IMR-90 (cell line): ENCODE data around the gene PAPLN. TPM values are rescaled to one million over a fixed set of nuclear protein-coding genes. Genes with fewer than 3 reads are reported as not detected.

Source experiments
- ATAC-seq: fragments of 200-7000 bp; cut with Tn5 transposase; 2 replicates; pipeline ENCODE4 v1.9.1; 2020; ENCODE audit warnings: low read depth, mild to moderate bottlenecking, moderate library complexity
- BruUV-seq: library from RNA; stranded (reverse); fragments of 400-500 nt; replicated peaks from 2 replicates; lab custom pipeline; 2021; lab: Mats Ljungman, UMichigan
- CTCF ChIA-PET: fragments of 300-600 bp; formaldehyde crosslinking; extraction: SDS; loops from one replicate; lab custom pipeline; 2021; ENCODE audit warnings: antibody characterized with exemption; lab: Yijun Ruan, JAX
- POLR2A ChIA-PET: fragments of 300-600 bp; sonication (Branson Sonifier 250); formaldehyde crosslinking; loops from one replicate; lab custom pipeline; 2022; ENCODE audit warnings: antibody characterized with exemption; ENCODE audit not compliant: unreplicated experiment; lab: Charles Lee
- DNase-seq: peaks from one replicate; pipeline ENCODE4 v3.0.0; 2013
- H2AFZ ChIP-seq: replicated peaks from 2 replicates; pipeline ENCODE3; 2013; ENCODE audit warnings: low read length, mild to moderate bottlenecking; ENCODE audit not compliant: poor library complexity
- H2AK5ac ChIP-seq: 2 replicates; pipeline ENCODE4 v1.6.1; 2013; ENCODE audit warnings: low read depth, low read length, inconsistent platforms
- H2AK9ac ChIP-seq: replicated peaks from 2 replicates; pipeline ENCODE3; 2013; ENCODE audit warnings: mild to moderate bottlenecking, low read depth, low read length, moderate library complexity; ENCODE audit not compliant: poor library complexity
- H2BK120ac ChIP-seq: 2 replicates; pipeline ENCODE4 v1.6.1; 2013; ENCODE audit warnings: low read depth, low read length, inconsistent platforms
- H2BK15ac ChIP-seq: 3 replicates; pipeline ENCODE4 v1.6.1; 2013; ENCODE audit warnings: low read depth, low read length, inconsistent platforms
- H2BK20ac ChIP-seq: 2 replicates; pipeline ENCODE4 v1.6.1; 2013; ENCODE audit warnings: low read depth, mild to moderate bottlenecking, inconsistent platforms, low read length, moderate library complexity
- H2BK5ac ChIP-seq: 2 replicates; pipeline ENCODE4 v1.6.1; 2013; ENCODE audit warnings: mild to moderate bottlenecking, low read depth, low read length, inconsistent platforms; ENCODE audit not compliant: poor library complexity, severe bottlenecking
- H3K14ac ChIP-seq: replicated peaks from 2 replicates; pipeline ENCODE4 v1.6.1; 2013; ENCODE audit warnings: low read depth, low read length, inconsistent platforms
- H3K18ac ChIP-seq: 2 replicates; pipeline ENCODE4 v1.6.1; 2013; ENCODE audit warnings: low read depth, low read length, control low read depth
- H3K23ac ChIP-seq: 2 replicates; pipeline ENCODE4 v1.6.1; 2013; ENCODE audit warnings: low read depth, low read length, inconsistent platforms
- H3K27ac ChIP-seq: 2 replicates; pipeline ENCODE4 v1.5.1; 2013; ENCODE audit warnings: mild to moderate bottlenecking, control low read depth, low read length; ENCODE audit not compliant: insufficient read depth
- H3K27me3 ChIP-seq: 2 replicates; pipeline ENCODE4 v1.6.1; 2013; ENCODE audit warnings: low read length; ENCODE audit not compliant: control insufficient read depth, insufficient read depth
- H3K36me3 ChIP-seq: 2 replicates; pipeline ENCODE4 v1.6.1; 2013; ENCODE audit warnings: low read length, mixed read lengths; ENCODE audit not compliant: control insufficient read depth, insufficient read depth
- H3K4ac ChIP-seq: 2 replicates; pipeline ENCODE4 v1.6.1; 2013; ENCODE audit warnings: low read depth, low read length, inconsistent platforms
- H3K4me1 ChIP-seq: 2 replicates; pipeline ENCODE4 v1.6.1; 2013; ENCODE audit warnings: low read length, mixed read lengths; ENCODE audit not compliant: control insufficient read depth, insufficient read depth
- H3K4me2 ChIP-seq: 2 replicates; pipeline ENCODE4 v1.6.1; 2013; ENCODE audit warnings: low read depth, mild to moderate bottlenecking, control low read depth, low read length, moderate library complexity
- H3K4me3 ChIP-seq: 2 replicates; pipeline ENCODE4 v1.5.1; 2013; ENCODE audit warnings: low read depth, mild to moderate bottlenecking, control low read depth, low read length, moderate library complexity; ENCODE audit not compliant: insufficient read depth
- H3K56ac ChIP-seq: 2 replicates; pipeline ENCODE4 v1.6.1; 2013; ENCODE audit warnings: low read length, inconsistent platforms; ENCODE audit not compliant: insufficient read depth; ENCODE audit errors: extremely low read depth
- H3K79me1 ChIP-seq, 2 experiments: 2 replicates each; pipeline ENCODE4 v1.6.1; 2013; ENCODE audit warnings: low read length in 2 of 2, inconsistent platforms in 1 of 2, low read depth in 1 of 2
- H3K9ac ChIP-seq: 2 replicates; pipeline ENCODE4 v1.6.1; 2013; ENCODE audit warnings: low read depth, low read length, control low read depth
- H3K9me1 ChIP-seq: 2 replicates; pipeline ENCODE4 v1.6.1; 2013; ENCODE audit warnings: low read length, inconsistent platforms; ENCODE audit not compliant: insufficient read depth
- H3K9me3 ChIP-seq: 2 replicates; pipeline ENCODE4 v1.6.1; 2013; ENCODE audit warnings: low read length; ENCODE audit not compliant: control insufficient read depth, insufficient read depth
- H4K20me1 ChIP-seq: 2 replicates; pipeline ENCODE4 v1.6.1; 2013; ENCODE audit warnings: low read length, inconsistent platforms; ENCODE audit not compliant: insufficient read depth
- H4K5ac ChIP-seq: 2 replicates; pipeline ENCODE4 v1.6.1; 2013; ENCODE audit warnings: mild to moderate bottlenecking, low read depth, low read length, control low read depth
- H4K8ac ChIP-seq, 2 experiments: 2 replicates each; pipeline ENCODE4 v1.6.1; 2013; ENCODE audit warnings: low read depth in 2 of 2, low read length in 2 of 2, control low read depth in 1 of 2, inconsistent platforms in 1 of 2
- H4K91ac ChIP-seq: 2 replicates; pipeline ENCODE4 v1.6.1; 2013; ENCODE audit warnings: low read depth, low read length, inconsistent platforms; ENCODE audit not compliant: insufficient read depth
- BHLHE40 ChIP-seq: fragments of 150-350 bp; IDR thresholded peaks from 2 replicates; pipeline ENCODE4 v1.6.1; 2016; ENCODE audit warnings: mild to moderate bottlenecking, low read depth, low read length
- CEBPB ChIP-seq: IDR thresholded peaks from 2 replicates; pipeline ENCODE4 v1.6.1; 2012; ENCODE audit warnings: low read depth, low read length, improper control_type of control experiment
- CHD1 ChIP-seq: IDR thresholded peaks from 2 replicates; pipeline ENCODE4 v1.6.1; 2012; ENCODE audit warnings: low read depth, low read length, improper control_type of control experiment
- MAZ ChIP-seq: IDR thresholded peaks from 2 replicates; pipeline ENCODE4 v1.6.1; 2012; ENCODE audit warnings: low read depth, mild to moderate bottlenecking, low read length, improper control_type of control experiment, moderate library complexity, borderline replicate concordance
- MXI1 ChIP-seq: IDR thresholded peaks from 2 replicates; pipeline ENCODE4 v1.6.1; 2012; ENCODE audit warnings: low read depth, mild to moderate bottlenecking, low read length, moderate library complexity, borderline replicate concordance
- NFE2L2 ChIP-seq: fragments of 150-350 bp; IDR thresholded peaks from 2 replicates; pipeline ENCODE4 v1.6.1; 2016; ENCODE audit warnings: low read depth, mild to moderate bottlenecking, low read length
- POLR2A ChIP-seq: IDR thresholded peaks from 2 replicates; pipeline ENCODE4 v1.6.1; 2012; ENCODE audit warnings: mild to moderate bottlenecking, low read depth, low read length
- RAD21 ChIP-seq: IDR thresholded peaks from 2 replicates; pipeline ENCODE4 v1.6.1; 2012; ENCODE audit warnings: low read length, improper control_type of control experiment
- RFX5 ChIP-seq: IDR thresholded peaks from 2 replicates; pipeline ENCODE4 v1.8.0; 2012; ENCODE audit warnings: low read depth, mild to moderate bottlenecking, low read length, moderate library complexity
- SMC3 ChIP-seq: fragments of 150-350 bp; IDR thresholded peaks from 2 replicates; pipeline ENCODE4 v1.6.1; 2016; ENCODE audit warnings: low read depth, mild to moderate bottlenecking, antibody characterized with exemption, low read length, moderate library complexity
- USF2 ChIP-seq: fragments of 150-350 bp; IDR thresholded peaks from 2 replicates; pipeline ENCODE4 v1.6.1; 2017; ENCODE audit warnings: mild to moderate bottlenecking, antibody characterized with exemption, low read length, low read depth
- WGBS, 2 experiments: methylation state at CpG; one replicate each; pipeline versions ENCODE4 v1.1.5 to v1.1.7; 2013; ENCODE audit warnings: missing lambda C conversion rate in 2 of 2; ENCODE audit not compliant: insufficient read length in 1 of 2; ENCODE audit errors: extremely low coverage in 2 of 2; 5-methylcytosine and 5-hydroxymethylcytosine counted together
- dilution Hi-C: fragments of 300-500 bp; cut with HindIII; formaldehyde crosslinking; loops from one replicate; pipeline ENCODE4 v1.14.3; 2018; ENCODE audit warnings: low sequenced_read_pairs; ENCODE audit not compliant: unreplicated experiment
- in situ Hi-C: fragments of 300-500 bp; cut with MboI; formaldehyde crosslinking; loops from 3 replicates; pipeline ENCODE4 v1.14.3; 2019; ENCODE audit warnings: low sequenced_read_pairs, inconsistent platforms, mixed read lengths
- intact Hi-C: fragments of 100-400 bp; cut with micrococcal nuclease; formaldehyde crosslinking; loops from 2 replicates; pipeline ENCODE4 v1.10.0; 2022
- polyA plus RNA-seq, 3 experiments: library from polyadenylated mRNA; depleted of rRNA; stranded (reverse); fragments of >200 nt; gene quantifications; 2 replicates each; pipeline ENCODE4 v1.2.3, GENCODE V29; 2012; ENCODE audit warnings: low replicate concordance in 1 of 3
- total RNA-seq: library from RNA; depleted of rRNA; stranded (reverse); fragments of >200 nt; gene quantifications from 2 replicates; pipeline ENCODE4 v1.2.3, GENCODE V29; 2012
- TF ChIP-seq, protein P1 (sequence below): fragments of 150-350 bp; IDR thresholded peaks from 2 replicates; pipeline ENCODE4 v1.6.1; 2016; ENCODE audit warnings: low read depth, mild to moderate bottlenecking, low read length, moderate library complexity, borderline replicate concordance

Gene PAPLN
- total and polyA plus RNA-seq, 2 of the 4 experiments (the other 2 are of a cell fraction): 0.36 to 1.2 TPM

GRCh38 chr14:73221945-73222344 lies 15.4 kb upstream of the PAPLN start:
- no peak overlapping the region for H3K4me2 ChIP-seq
- dilution Hi-C loops: no loop called here

More at GRCh38 chr14:73221945-73222344, 15.4 kb upstream of the PAPLN start:
- Histone ChIP-seq H2BK120ac (no peak overlapping the region), H2BK5ac (no peak overlapping the region), H3K56ac (no peak overlapping the region), H3K18ac (no peak overlapping the region), H3K9me3 (no peaks in the 10 kb centered on the region), H3K4ac (0 out of 2 replicates have a peak overlapping the region, but pooled peaks have one; percentile 52), H3K9ac (no peak overlapping the region), H3K36me3 (peaks cover 21% of the 10 kb centered on the region), H2AFZ (no peak overlapping the region), H2BK15ac (no peak overlapping the region), H3K27ac (no peak overlapping the region), H3K4me3 (no peak overlapping the region), H3K79me1 (peaks cover 6 to 22% of the 10 kb centered on the region in 2 experiments; a peak in 2 of 4 replicates), H2AK9ac (no peak overlapping the region), H3K23ac (no peak overlapping the region), H4K8ac (no peak overlapping the region), H4K91ac (no peak overlapping the region), H2BK20ac (no peak overlapping the region), H4K20me1 (no peaks in the 10 kb centered on the region; the same call in 1 of the 2 replicates), H3K4me1 (peaks cover 9% of the 10 kb centered on the region), H3K9me1 (0 out of 2 replicates have a peak, but pooled peaks cover 5% of the 10 kb centered on the region), H2AK5ac (no peak overlapping the region), H3K27me3 (no peaks in the 10 kb centered on the region), H3K14ac (peak overlapping the region; percentile 67; the same call in 1 of the 2 replicates), H4K5ac (no peak overlapping the region)
- intact Hi-C loops (no loop called here), in situ Hi-C loops (no loop called here)
- ChIA-PET CTCF (interaction anchor here (0.6 kb wide), 1 partner anchor 275 kb away, joined by 3 read pairs; no protein-coding TSS in a partner anchor), POLR2A (no interaction called here)
- no TSS peak for BruUV-seq
- ATAC-seq (peak; percentile 50; the same call in 1 of the 2 replicates), DNase-seq (peak; percentile 59)
- no CpG with 5 or more reads among the region's 2 CpGs for WGBS, 2 experiments
- TF ChIP-seq CHD1 (no peak), MXI1 (no peak), RAD21 (no peak), MAZ (no peak), USF2 (no peak), SMC3 (no peak), NFE2L2 (no peak), POLR2A (no peak), BHLHE40 (no peak), RFX5 (no peak), CEBPB (no peak)
- TF ChIP-seq, protein P1, sequence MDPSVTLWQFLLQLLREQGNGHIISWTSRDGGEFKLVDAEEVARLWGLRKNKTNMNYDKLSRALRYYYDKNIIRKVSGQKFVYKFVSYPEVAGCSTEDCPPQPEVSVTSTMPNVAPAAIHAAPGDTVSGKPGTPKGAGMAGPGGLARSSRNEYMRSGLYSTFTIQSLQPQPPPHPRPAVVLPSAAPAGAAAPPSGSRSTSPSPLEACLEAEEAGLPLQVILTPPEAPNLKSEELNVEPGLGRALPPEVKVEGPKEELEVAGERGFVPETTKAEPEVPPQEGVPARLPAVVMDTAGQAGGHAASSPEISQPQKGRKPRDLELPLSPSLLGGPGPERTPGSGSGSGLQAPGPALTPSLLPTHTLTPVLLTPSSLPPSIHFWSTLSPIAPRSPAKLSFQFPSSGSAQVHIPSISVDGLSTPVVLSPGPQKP: no peak
